ENCODE data around the gene ZNF581.

DNA sequence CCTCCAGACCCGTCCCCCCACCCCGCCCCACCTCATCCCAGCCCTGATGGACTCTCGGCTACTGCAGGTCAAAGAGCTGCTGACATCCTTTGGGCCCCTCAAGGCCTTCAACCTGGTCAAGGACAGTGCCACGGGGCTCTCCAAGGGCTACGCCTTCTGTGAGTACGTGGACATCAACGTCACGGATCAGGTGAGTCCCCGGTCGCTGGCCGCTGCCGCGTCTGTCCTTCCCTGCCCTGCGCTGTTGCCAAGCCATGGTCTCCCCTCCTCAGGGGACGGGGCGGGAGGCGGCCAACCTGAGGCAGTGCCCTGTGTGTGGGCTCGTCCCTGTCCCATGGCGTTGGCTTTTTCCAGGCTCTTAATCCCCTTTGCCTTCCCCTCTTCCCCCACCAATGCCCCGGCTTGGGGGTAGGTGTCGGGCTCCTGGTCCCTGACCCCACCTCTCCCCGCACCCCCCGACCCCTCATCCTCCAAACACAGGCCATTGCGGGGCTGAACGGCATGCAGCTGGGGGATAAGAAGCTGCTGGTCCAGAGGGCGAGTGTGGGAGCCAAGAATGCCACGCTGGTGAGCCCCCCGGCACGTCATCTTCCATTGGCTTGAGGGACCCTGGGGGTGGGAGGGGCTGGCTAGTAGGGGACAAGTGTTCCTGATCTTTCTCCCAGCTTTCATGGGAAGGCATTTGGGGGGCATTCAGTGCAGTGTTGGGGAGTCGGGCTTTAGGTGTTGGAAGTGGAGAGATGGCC is 25.3 kb downstream of the ZNF581 start:
- TF ChIP-seq, protein P1, sequence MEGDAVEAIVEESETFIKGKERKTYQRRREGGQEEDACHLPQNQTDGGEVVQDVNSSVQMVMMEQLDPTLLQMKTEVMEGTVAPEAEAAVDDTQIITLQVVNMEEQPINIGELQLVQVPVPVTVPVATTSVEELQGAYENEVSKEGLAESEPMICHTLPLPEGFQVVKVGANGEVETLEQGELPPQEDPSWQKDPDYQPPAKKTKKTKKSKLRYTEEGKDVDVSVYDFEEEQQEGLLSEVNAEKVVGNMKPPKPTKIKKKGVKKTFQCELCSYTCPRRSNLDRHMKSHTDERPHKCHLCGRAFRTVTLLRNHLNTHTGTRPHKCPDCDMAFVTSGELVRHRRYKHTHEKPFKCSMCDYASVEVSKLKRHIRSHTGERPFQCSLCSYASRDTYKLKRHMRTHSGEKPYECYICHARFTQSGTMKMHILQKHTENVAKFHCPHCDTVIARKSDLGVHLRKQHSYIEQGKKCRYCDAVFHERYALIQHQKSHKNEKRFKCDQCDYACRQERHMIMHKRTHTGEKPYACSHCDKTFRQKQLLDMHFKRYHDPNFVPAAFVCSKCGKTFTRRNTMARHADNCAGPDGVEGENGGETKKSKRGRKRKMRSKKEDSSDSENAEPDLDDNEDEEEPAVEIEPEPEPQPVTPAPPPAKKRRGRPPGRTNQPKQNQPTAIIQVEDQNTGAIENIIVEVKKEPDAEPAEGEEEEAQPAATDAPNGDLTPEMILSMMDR (IDR thresholded peaks at IDR 0.05): no peak
- TF ChIP-seq POLR2A (IDR thresholded peaks at IDR 0.05) (no peak), POLR2AphosphoS5 (IDR thresholded peaks at IDR 0.05) (no peak), EP300 (IDR thresholded peaks at IDR 0.05) (no peak)

Measured in gastroesophageal sphincter (tissue), 3 donors.